BE2C (cell line): ENCODE results near the gene AHRR.

Source experiments
- DNase-seq: peaks from one replicate; pipeline ENCODE4 v3.0.0-alpha.2; 2020
- H3K27me3 ChIP-seq: fragments of 250-450 bp; sonication (Bioruptor Pico); 2 replicates; pipeline ENCODE4 v1.5.1; 2020; ENCODE audit warnings: mild to moderate bottlenecking
- H3K36me3 ChIP-seq: fragments of 250-450 bp; sonication (Bioruptor Pico); 2 replicates; pipeline ENCODE4 v1.5.1; 2020; ENCODE audit warnings: mild to moderate bottlenecking
- H3K4me1 ChIP-seq: fragments of 250-450 bp; sonication (Bioruptor Pico); 2 replicates; pipeline ENCODE4 v1.5.1; 2020
- H3K4me3 ChIP-seq: 2 replicates; pipeline ENCODE4 v1.5.1; 2011; ENCODE audit warnings: low read depth, low read length
- H3K9me3 ChIP-seq: fragments of 250-450 bp; sonication (Bioruptor Pico); 2 replicates; pipeline ENCODE4 v1.5.1; 2020
- TF ChIP-seq, protein P1 (sequence below): IDR thresholded peaks from 2 replicates; pipeline ENCODE4 v1.5.1; 2012; ENCODE audit warnings: mild to moderate bottlenecking, low read depth, low read length

Gene AHRR

DNA sequence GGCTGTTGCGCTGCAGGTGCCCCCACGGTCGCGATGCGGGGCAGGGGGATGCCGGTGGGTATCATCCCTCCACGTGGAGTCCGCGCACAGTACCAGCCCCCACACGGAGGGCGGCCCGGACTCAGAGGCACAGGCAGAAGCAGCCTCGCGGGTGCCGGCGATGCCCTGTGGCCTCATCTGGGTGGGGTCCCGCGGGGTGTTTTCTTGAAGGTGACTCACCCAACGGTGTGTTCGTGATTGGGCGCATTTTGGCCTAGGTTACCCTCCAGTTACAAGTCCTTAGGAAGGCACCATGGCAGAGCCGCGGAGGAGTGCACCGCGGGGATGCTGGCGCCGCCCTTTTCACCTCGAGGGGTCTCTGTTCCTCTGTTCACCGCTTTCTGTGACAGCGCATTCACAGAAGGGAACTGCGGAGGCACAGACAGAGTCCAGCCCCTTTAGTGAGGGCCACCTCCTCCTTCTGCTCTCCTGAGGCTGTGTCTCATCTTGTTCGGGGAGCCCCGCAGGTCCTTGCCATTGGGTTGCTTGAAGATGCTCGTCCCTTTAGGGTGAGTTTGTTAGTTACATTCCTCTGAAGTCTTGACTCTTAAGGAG lies 99.9 kb downstream of the AHRR start:
- no peaks in the 10 kb centered on the region for H3K9me3 ChIP-seq

DNA sequence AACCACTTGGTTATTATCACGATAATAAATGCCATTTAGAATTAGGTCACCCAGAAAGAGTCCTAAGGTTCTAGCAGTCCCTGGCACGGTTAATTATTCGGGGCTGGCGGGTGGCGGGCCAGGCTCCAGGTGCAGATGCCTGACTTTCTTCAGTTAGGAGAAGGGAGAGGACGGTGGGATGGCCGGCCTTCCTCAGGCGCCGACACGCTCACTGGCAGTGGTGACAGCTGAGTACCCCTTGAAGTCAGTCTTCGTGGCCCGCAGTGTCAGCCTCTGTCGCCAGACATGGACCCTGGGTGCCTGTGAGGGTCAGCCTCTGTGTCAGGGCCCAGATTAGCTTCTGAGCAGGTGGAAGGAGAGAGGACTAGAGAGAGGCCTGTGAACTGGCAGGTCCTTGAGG lies 100.4 kb downstream of the AHRR start:
- Histone ChIP-seq H3K4me1 (no peaks in the 10 kb centered on the region), H3K9me3 (no peaks in the 10 kb centered on the region), H3K27me3 (no peaks in the 10 kb centered on the region), H3K36me3 (no peaks in the 10 kb centered on the region), H3K4me3 (no peak overlapping the region)
- TF ChIP-seq, protein P1, sequence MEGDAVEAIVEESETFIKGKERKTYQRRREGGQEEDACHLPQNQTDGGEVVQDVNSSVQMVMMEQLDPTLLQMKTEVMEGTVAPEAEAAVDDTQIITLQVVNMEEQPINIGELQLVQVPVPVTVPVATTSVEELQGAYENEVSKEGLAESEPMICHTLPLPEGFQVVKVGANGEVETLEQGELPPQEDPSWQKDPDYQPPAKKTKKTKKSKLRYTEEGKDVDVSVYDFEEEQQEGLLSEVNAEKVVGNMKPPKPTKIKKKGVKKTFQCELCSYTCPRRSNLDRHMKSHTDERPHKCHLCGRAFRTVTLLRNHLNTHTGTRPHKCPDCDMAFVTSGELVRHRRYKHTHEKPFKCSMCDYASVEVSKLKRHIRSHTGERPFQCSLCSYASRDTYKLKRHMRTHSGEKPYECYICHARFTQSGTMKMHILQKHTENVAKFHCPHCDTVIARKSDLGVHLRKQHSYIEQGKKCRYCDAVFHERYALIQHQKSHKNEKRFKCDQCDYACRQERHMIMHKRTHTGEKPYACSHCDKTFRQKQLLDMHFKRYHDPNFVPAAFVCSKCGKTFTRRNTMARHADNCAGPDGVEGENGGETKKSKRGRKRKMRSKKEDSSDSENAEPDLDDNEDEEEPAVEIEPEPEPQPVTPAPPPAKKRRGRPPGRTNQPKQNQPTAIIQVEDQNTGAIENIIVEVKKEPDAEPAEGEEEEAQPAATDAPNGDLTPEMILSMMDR: no peak
- DNase-seq: no peak

More for the DNA sequence above, 99.9 kb downstream of the AHRR start:
- Histone ChIP-seq H3K36me3 (no peaks in the 10 kb centered on the region), H3K27me3 (no peaks in the 10 kb centered on the region), H3K4me1 (no peaks in the 10 kb centered on the region), H3K4me3 (no peak overlapping the region)
- no peak for DNase-seq
- TF ChIP-seq, protein P1: no peak

DNA sequence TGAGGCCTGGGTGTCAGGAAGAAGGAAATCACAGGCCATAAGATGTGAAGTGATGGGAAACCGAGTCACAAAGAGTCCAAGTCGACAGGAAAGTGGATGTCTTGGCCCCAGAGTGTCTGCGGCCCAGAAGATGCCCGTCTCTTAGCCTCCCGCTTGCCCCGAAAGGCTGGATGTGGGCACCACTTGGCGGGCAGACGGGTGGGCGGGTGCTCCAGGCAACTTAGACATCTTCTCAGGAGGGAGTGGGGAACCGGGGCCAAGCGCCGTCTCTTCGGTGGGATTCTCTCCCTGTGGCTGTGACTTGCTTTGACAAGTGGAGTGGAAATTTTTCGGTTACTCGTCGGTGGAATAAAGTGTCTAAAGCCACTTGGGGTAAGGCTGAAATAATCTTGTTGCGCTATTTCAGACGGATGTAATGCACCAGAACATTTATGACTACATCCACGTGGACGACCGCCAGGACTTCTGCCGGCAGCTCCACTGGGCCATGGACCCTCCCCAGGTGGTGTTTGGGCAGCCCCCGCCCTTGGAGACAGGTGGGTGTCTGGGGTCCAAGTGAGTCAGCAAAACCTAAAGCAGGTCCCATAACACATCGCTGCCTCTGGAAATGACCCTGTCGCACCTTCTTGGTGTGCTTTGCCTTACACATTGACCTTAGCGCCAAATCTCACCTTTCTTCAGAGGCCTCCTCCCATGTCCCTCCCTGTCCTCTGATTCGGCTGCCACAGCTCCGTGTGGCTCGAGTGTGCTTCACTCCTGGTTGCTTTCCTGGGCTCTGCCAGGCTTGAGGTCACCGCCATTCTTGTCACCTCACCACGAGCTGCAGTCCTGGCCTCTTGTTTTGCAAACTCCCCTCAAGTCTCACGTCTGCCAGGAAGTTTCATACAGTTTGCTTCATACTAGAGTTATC lies 101.1 kb downstream of the AHRR start:
- H3K4me3 ChIP-seq: no peak overlapping the region
- H3K9me3 ChIP-seq: no peaks in the 10 kb centered on the region
- TF ChIP-seq, protein P1: no peak
- no peak for DNase-seq
- H3K27me3 ChIP-seq: no peaks in the 10 kb centered on the region
- H3K4me1 ChIP-seq: no peaks in the 10 kb centered on the region
- no peaks in the 10 kb centered on the region for H3K36me3 ChIP-seq

DNA sequence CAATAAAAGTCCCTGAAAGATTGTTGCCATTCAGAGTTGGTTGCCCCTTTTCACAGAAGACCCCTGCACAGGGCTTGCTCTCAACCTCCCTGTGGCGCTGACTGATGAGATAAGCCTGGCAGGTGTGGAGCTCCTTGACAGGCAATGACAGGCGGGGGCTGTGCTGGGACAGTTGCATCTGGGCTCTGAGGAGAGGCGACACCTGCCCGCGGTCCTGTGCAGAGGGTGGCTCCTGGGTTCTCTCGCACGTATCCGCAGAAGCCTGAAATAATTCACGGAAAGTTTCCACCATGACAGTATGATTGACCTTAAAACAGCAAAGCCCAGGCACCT lies 101.7 kb downstream of the AHRR start:
- DNase-seq: no peak

DNA sequence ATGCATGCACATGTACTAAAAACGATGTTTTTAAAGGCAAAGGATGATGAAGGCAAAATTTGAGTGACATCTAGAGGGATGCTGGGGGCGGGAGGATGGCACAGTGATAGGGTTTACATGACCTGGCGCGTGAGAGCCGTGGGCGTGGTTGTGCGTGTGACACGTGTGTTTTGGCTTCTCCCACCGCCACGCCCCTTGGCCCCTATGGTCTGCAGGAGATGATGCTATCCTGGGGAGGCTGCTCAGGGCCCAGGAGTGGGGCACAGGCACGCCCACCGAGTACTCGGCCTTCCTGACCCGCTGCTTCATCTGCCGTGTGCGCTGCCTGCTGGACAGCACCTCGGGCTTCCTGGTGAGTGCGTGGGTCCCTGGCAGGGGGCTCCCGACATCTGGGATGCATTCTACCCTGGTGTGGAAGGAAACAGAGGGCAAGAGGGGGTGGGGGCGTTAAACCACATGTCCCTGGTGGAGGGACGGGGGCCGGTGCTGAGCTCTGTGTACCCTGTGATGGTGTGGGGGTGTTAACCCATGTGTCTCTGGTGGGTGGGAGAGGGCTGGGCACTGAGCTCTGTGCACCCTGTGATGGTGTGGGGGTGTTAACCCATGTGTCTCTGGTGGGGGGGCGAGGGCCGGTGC lies 102.2 kb downstream of the AHRR start:
- no peaks in the 10 kb centered on the region for H3K36me3 ChIP-seq
- DNase-seq: no peak
- no peak overlapping the region for H3K4me3 ChIP-seq
- TF ChIP-seq, protein P1: no peak
- no peaks in the 10 kb centered on the region for H3K27me3 ChIP-seq
- H3K4me1 ChIP-seq: no peaks in the 10 kb centered on the region
- H3K9me3 ChIP-seq: no peaks in the 10 kb centered on the region

More for the DNA sequence above, 101.7 kb downstream of the AHRR start:
- Histone ChIP-seq H3K4me3 (no peak overlapping the region), H3K4me1 (no peaks in the 10 kb centered on the region), H3K36me3 (no peaks in the 10 kb centered on the region), H3K27me3 (no peaks in the 10 kb centered on the region), H3K9me3 (no peaks in the 10 kb centered on the region)
- TF ChIP-seq, protein P1: no peak
